Measurements from ENCODE around the gene ARRDC3. TPM values are rescaled to one million over a fixed set of nuclear protein-coding genes. Genes with fewer than 3 reads are reported as not detected.

ARRDC3 gene
- total and polyA plus RNA-seq, 9 of the 15 experiments (the other 6 are each of a cell fraction or from before 2014, with no cell fraction given) = 15.3 to 58.1 (median 39.4) TPM

GRCh38 chr5:91379914-91380490, 3.1 kb downstream of the ARRDC3 start (continued):
- TF ChIP-seq MBD2 (IDR thresholded peaks at IDR 0.05; ENCODE audit: borderline replicate concordance, low read depth) (no peak), DMBX1 (CRISPR knock-in tag; IDR thresholded peaks at IDR 0.05; ENCODE audit: borderline replicate concordance) (peak; percentile 68; the same call in 1 of the 2 replicates), SIN3B (IDR thresholded peaks at IDR 0.05; ENCODE audit: low read depth) (peak; percentile 69), PKNOX1 (IDR thresholded peaks at IDR 0.05) (peak; percentile 98), ZNF316 (IDR thresholded peaks at IDR 0.05) (peak; percentile 99), LEF1 (IDR thresholded peaks at IDR 0.05) (no peak), ZNF212 (CRISPR knock-in tag; IDR thresholded peaks at IDR 0.05) (no peak), ZNF778 (CRISPR knock-in tag; IDR thresholded peaks at IDR 0.05) (no peak), ZNF561 (CRISPR knock-in tag; conservative IDR thresholded peaks at IDR 0.05) (no peak), ZBTB17 (CRISPR knock-in tag; IDR thresholded peaks at IDR 0.05) (no peak), POLR3A (IDR thresholded peaks at IDR 0.05; ENCODE audit: borderline replicate concordance, extremely low read depth, insufficient read depth, insufficient read length) (no peak), POLR2AphosphoS2 (IDR thresholded peaks at IDR 0.05; ENCODE audit: low read length) (peak; percentile 62; the same call in 1 of the 2 replicates), ZNF668 (CRISPR knock-in tag; IDR thresholded peaks at IDR 0.05) (0 out of 2 replicates have a peak, but pooled peaks have one; percentile 20), ELF4 (CRISPR knock-in tag; IDR thresholded peaks at IDR 0.05) (no peak; the same call in 1 of the 2 replicates), SAP30 (IDR thresholded peaks at IDR 0.05; ENCODE audit: borderline replicate concordance, insufficient read depth, low read depth, low read length, poor library complexity, severe bottlenecking) (no peak), ZKSCAN1 (IDR thresholded peaks at IDR 0.05; ENCODE audit: low read depth, low read length) (no peak), ZNF639 (CRISPR knock-in tag; conservative IDR thresholded peaks at IDR 0.05 in 1 of 2, IDR thresholded peaks at IDR 0.05 in 1 of 2) (peak in 1 of 2 experiments; percentile 93; a peak in 2 of 4 replicates), MCM3 (IDR thresholded peaks at IDR 0.05) (no peak), HEY1 (CRISPR knock-in tag; IDR thresholded peaks at IDR 0.05; ENCODE audit: borderline replicate concordance) (peak; percentile 87), TFAP4 (CRISPR knock-in tag; IDR thresholded peaks at IDR 0.05; ENCODE audit: borderline replicate concordance) (peak; percentile 82), ATF3 (IDR thresholded peaks at IDR 0.05) (no peak), ATF3 (CRISPR knock-in tag; conservative IDR thresholded peaks at IDR 0.05) (no peak), CREBBP (IDR thresholded peaks at IDR 0.05; ENCODE audit: low read depth, low read length) (no peak), ZNF12 (CRISPR knock-in tag; IDR thresholded peaks at IDR 0.05) (no peak), MAZ (CRISPR knock-in tag; conservative IDR thresholded peaks at IDR 0.05 in 1 of 2, IDR thresholded peaks at IDR 0.05 in 1 of 2) (peak in 1 of 2 experiments; percentile 75; a peak in 3 of 4 replicates), NR1H2 (CRISPR knock-in tag; IDR thresholded peaks at IDR 0.05) (no peak)
